GM04503 (cell line): ENCODE data around the gene H6PD.

Experiments used
- DNase-seq: peaks from one replicate; pipeline ENCODE4 v3.0.0-alpha.2; 2012; ENCODE audit warnings: low read depth

The H6PD gene

GRCh38 chr1:9260059-9260766 is 25.6 kb downstream of the H6PD start:
- no peak for DNase-seq

GRCh38 chr1:9261496-9261895 is 26.9 kb downstream of the H6PD start:
- DNase-seq: no peak

- DNase-seq: no peak
Measured at GRCh38 chr1:9262096-9262986, 27.8 kb downstream of the H6PD start.

GRCh38 chr1:9263276-9263855 is 28.8 kb downstream of the H6PD start:
- DNase-seq: no peak

GRCh38 chr1:9263984-9264872 is 29.7 kb downstream of the H6PD start:
- no peak for DNase-seq

- DNase-seq: no peak
Measured at GRCh38 chr1:9265037-9265436, 30.5 kb downstream of the H6PD start.

- no peak for DNase-seq
Measured at GRCh38 chr1:9265968-9266367, 31.4 kb downstream of the H6PD start.

GRCh38 chr1:9267352-9267686 is 32.7 kb downstream of the H6PD start:
- DNase-seq: no peak

- no peak for DNase-seq
Measured at GRCh38 chr1:9267827-9268581, 33.4 kb downstream of the H6PD start.

GRCh38 chr1:9269078-9269501 is 34.5 kb downstream of the H6PD start:
- no peak for DNase-seq

GRCh38 chr1:9269721-9270120 is 35.1 kb downstream of the H6PD start:
- no peak for DNase-seq

GRCh38 chr1:9270290-9270883 is 35.8 kb downstream of the H6PD start:
- DNase-seq: no peak

- DNase-seq: no peak
Measured at GRCh38 chr1:9271283-9271682, 36.7 kb downstream of the H6PD start.

GRCh38 chr1:9271861-9272595 is 37.5 kb downstream of the H6PD start:
- DNase-seq: no peak

- DNase-seq: no peak
Measured at GRCh38 chr1:9273177-9273576, 38.6 kb downstream of the H6PD start.

- no peak for DNase-seq
Measured at GRCh38 chr1:9275161-9275560, 40.6 kb downstream of the H6PD start.

- DNase-seq: peak; percentile 58
Measured at GRCh38 chr1:9275567-9276034, 41.0 kb downstream of the H6PD start.

- no peak for DNase-seq
Measured at GRCh38 chr1:9278116-9278515, 43.5 kb downstream of the H6PD start.

- no peak for DNase-seq
Measured at GRCh38 chr1:9278585-9279153, 44.1 kb downstream of the H6PD start.
